Measurements from ENCODE around the gene CPHXL. TPM values are rescaled to one million over a fixed set of nuclear protein-coding genes. Genes with fewer than 3 reads are reported as not detected.

Gene CPHXL
- total and polyA plus RNA-seq, 2 of the 4 experiments (the other 2 are of a cell fraction): not detected

Small RNAs within 50 kb of the gene (microRNA-seq; reads per million reads assigned to microRNA genes)
- gene RN7SL520P (ENCODE audit: insufficient read depth, insufficient read length): not detected

Small RNAs within 50 kb of the gene (small RNA-seq; reads per million reads assigned to genes)
- 0 reads per million in 5 experiments for gene RN7SL520P

Other genes with a start within 250 kb of the CPHXL start
- under 0.01 TPM in 2 replicates for gene CHST6, start 231.0 kb downstream of the CPHXL start, total RNA-seq (2012; rRNA removed)
- 0.12 and 0.19 TPM in 2 replicates for gene CHST6, start 231.0 kb downstream of the CPHXL start, polyA plus RNA-seq (2012; rRNA removed)
- not detected in 2 replicates for gene CHST5, start 190.4 kb downstream of the CPHXL start, total RNA-seq (2012; rRNA removed)
- gene CHST5, start 190.4 kb downstream of the CPHXL start, polyA plus RNA-seq (2012; rRNA removed): not detected in 2 replicates
- gene TMEM231, start 170.2 kb downstream of the CPHXL start, total RNA-seq (2012; rRNA removed): 7.5 and 10.6 TPM in 2 replicates
- 15.4 and 15.5 TPM in 2 replicates for gene TMEM231, start 170.2 kb downstream of the CPHXL start, polyA plus RNA-seq (2012; rRNA removed)
- 33.3 and 55.8 TPM in 2 replicates for gene GABARAPL2, start 160.1 kb downstream of the CPHXL start, total RNA-seq (2012; rRNA removed)
- gene GABARAPL2, start 160.1 kb downstream of the CPHXL start, polyA plus RNA-seq (2012; rRNA removed): 64.5 and 65.9 TPM in 2 replicates
- gene ADAT1, start 103.2 kb downstream of the CPHXL start, total RNA-seq (2012; rRNA removed): 36.7 and 52.9 TPM in 2 replicates
- 22.7 and 23.4 TPM in 2 replicates for gene ADAT1, start 103.2 kb downstream of the CPHXL start, polyA plus RNA-seq (2012; rRNA removed)
- 228 and 229 TPM in 2 replicates for gene KARS1, start 78.8 kb downstream of the CPHXL start, total RNA-seq (2012; rRNA removed)
- 111 and 122 TPM in 2 replicates for gene KARS1, start 78.8 kb downstream of the CPHXL start, polyA plus RNA-seq (2012; rRNA removed)
- gene TERF2IP, start 78.7 kb downstream of the CPHXL start, total RNA-seq (2012; rRNA removed): 15.4 and 25.6 TPM in 2 replicates
- 32.5 and 35.2 TPM in 2 replicates for gene TERF2IP, start 78.7 kb downstream of the CPHXL start, polyA plus RNA-seq (2012; rRNA removed)
- not detected in 2 replicates for gene CPHXL2, start 49.5 kb downstream of the CPHXL start, total RNA-seq (2012; rRNA removed)
- not detected in 2 replicates for gene CPHXL2, start 49.5 kb downstream of the CPHXL start, polyA plus RNA-seq (2012; rRNA removed)
- not detected in 2 replicates for gene DUXB, start 25.0 kb downstream of the CPHXL start, total RNA-seq (2012; rRNA removed)
- not detected in 2 replicates for gene DUXB, start 25.0 kb downstream of the CPHXL start, polyA plus RNA-seq (2012; rRNA removed)

All from IMR-90 (cell line).